Measurements from ENCODE around the gene GPR157.
A peak's percentile ranks its signal among the peaks of the same experiment; 100 is the strongest.

GPR157 gene

DNA sequence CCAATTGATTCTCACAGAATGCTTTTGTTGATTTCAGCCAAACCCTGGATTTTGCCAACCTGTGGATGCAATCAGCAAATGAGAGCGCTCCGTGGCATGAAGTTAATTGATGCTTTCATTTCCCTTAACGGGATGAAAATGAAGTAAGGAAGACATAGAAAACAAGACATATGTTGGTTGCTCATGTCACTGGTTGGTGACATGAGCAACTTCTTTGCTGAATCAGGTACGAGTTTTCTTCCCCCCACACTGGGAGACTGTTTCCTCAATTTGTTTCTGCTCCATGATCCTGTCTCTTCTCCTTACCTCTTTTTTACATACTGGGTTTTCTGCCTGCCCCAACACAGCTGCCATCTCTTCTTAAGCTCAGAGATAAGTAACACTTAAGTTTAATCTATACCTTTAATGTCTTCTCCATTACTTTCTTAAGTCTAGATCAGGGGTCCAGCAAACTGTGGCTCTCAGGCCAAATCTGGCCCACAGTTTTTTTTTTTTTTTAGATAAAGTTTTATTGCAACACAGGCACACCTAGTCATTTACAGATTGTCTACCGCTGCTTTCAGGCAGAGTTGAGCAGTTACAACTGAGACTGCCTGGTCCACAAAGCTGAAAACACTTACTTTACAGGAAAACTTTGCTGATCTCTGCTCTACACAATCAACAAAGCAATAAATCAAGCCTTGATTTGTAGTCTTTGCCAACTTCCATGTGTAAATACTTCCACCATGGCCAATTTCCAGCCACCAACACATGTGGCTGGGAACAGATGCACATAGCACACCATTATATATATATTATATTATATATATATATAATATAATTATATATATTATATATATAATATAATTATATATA is 13.3 kb downstream of the GPR157 start:
- DNase-seq = no peak

DNA sequence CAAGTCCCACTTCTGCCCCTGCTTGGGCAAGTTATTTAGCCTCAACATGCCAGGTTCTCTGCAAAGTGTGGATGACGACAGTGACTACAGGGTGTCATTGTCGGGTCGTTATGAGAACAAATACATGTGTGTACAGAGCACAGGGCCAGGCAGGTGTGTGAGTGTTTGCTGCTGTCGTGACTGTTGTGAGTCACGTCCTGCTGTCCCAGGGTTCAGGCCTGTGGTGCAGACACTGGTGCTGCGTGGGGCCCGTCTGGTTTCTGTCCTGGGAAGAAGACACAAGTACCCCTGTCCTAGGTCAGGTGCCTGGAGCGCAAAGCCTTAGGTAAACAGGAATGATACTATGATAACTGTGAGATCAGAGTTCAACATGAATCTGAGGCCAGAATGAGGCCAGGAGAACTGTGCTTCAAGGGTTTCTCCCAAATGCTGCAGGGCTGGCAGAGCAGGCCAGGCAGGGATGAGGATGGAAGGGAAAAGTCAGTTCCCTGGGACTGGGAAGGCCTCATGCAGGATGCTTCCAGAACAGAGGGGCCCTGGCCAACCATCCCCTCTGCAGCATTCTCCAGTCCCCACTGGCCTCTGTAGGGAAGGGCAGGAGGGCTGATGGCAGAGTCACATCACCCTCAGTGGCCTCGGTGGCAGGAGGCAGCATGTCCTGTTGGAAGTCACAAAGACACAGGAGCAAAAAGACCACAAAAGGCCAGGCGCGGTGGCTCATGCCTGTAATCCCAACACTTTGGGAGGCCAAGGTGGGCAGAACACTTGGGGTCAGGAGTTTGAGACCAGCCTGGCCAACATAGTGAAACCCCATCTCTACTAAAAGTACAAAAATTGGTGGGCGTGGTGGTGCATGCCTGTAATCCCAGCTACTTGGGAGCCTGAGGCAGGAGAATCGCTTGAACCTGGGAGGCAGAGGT is 15.7 kb downstream of the GPR157 start:
- DNase-seq = no peak

DNA sequence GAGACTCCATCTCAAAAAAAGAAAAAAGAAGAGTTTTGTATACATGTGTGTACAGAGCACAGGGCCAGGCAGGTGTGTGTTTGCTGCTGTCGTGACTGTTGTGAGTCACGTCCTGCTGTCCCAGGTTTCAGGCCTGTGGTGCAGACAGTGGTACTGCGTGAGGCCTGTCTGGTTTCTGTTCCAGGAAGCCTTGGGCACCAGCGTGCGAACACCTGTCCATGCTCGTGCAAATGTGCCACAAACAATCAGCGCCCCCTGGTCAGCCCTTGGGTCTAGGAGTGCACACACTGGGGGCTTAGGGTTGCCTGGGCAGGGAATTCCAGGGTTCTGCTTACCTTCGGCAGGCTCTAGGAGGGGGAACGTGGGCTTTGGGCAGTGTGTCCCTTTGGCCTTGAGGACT is 16.9 kb downstream of the GPR157 start:
- no peak for DNase-seq

DNA sequence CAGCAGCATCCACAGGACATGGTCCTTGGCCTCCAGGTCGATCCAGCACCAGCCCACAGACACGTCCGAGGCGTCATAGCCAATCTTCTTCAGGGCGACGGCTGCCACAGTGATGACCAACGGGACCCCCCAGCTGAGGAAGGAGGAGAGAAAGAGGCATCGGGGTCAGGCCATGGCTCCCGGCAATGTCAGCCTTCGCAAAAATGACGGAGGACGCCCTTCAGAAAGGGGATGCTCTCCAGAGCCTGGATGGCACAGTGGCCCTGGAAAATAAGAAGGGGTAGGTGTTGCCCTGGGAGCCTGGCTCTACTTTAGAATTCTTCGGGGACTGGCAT is 17.6 kb downstream of the GPR157 start:
- DNase-seq = no peak

DNA sequence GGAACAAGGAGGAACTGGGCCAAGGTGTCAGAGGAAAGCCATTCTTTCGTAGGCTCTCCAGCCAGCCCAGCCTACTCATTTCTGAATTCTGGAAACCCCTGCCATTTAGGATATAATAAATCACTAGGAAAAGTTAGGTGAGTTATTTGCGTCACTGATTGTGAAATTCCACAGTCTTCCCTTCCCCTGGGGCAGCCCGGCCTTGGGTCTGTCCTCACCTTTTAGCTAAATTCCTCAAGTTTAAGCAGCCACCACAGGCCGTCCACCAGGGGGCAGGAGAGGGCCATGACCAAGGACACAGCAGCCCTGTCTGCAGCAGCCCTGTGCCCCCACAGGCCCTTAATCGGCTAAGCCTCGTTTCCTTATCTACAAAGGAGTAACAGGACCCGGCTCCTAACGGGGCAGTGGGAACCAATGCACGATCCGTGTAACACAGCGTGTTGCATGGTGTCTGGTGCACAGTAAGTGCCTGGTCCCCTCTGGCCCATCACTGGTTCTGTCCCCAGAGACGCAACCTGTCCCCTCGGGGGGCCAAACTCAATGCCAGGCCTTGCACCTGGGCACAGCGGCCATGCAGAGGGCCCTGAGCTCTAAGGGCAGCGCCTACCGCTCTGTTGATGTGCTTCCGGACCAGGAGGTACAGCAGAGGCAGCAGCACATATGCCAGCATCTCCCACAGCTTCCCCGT is 18.1 kb downstream of the GPR157 start:
- peak; percentile 44 for DNase-seq

DNA sequence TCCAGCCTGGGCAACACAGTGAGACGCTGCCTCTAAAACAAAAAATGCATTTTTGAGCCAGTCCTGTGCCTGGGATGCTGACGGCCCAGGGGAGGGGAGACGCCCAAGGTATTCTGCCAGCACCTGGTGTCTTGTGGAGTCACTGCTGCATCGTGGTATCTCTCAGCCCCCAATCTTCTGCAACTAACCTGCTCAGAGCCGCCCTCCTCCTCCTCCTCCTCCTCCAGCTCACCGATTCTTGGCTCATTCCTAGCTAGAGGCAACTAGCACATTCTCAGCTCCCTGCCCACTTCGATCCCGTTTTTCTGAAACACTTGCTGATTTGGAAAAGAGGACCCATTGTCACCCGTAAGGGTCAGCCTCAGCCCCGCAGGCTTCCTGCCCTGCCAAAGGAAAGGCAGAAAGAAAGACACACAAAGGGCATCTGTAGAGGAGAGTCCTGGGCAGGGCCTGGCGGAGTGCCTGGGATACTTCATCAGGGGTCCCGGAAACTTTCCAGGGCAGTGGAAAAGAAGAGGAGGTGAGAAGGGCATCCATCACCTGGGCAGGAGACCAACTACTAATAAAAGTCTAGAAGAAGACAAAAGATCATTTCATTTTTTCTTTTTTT is 20.7 kb downstream of the GPR157 start:
- DNase-seq = no peak

DNA sequence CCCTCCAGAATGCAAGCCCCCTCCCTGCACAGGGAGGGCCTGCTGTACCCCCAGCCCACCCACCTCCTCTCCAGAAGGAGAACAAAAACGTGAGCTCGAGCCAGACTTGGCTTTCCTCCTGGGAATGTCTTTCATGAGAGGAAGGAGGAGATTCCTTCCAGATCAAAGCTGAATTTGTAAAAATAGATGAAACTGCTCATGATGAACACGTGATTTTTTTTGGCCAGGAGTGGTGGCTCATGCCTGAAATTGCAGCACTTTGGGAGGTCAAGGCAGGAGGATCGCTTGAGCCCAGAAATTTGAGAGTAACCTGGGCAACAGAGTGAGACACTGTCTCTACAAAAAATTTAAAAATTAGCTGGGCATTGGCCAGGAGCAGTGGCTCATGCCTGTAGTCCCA is 21.8 kb downstream of the GPR157 start:
- DNase-seq = no peak

DNA sequence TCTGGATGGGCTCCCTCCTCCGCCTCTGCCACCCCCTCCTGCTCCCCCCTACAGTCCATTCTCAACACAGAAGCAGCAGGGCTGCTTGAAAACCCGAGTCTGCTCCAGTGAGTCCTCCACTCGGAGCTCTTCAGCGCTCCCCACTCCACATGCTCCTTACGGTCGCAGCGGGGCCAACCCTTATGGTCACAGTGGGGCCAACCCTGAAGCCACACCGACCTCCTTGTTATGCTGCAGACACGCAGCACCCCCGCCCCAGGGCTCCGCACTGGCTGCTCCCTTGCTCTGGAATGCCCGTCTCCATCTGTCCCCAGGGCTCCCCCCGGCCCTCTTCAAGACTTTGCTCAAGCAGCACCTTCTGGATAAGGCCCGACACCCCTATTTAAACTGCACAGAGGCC is 22.6 kb downstream of the GPR157 start:
- DNase-seq = no peak

DNA sequence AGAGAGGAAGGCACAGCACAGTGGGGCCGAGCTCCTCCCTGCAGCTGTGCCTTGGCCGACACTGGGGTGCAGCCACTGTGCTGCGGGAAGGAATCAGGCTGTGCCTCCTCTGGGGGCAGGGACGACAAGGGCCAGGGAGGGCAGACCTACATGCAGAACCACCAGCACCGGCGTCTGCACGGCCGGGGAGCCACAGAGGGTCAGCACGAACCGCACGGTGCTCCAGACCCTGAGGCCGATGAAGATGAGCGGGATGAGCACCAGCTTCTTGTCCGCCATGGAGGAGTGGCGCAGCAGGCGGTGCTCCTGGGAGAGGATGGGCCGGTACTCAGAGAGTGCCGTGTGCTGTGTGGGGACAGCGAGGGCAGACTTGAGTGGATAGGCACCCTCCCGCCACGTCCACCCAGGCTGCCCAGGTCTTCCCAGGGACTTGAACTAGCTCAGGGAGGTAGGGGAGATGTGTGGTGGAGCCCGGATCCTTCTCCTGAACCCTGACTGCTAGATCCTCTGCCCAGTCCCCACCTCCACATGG is 23.5 kb downstream of the GPR157 start:
- no peak for DNase-seq

DNA sequence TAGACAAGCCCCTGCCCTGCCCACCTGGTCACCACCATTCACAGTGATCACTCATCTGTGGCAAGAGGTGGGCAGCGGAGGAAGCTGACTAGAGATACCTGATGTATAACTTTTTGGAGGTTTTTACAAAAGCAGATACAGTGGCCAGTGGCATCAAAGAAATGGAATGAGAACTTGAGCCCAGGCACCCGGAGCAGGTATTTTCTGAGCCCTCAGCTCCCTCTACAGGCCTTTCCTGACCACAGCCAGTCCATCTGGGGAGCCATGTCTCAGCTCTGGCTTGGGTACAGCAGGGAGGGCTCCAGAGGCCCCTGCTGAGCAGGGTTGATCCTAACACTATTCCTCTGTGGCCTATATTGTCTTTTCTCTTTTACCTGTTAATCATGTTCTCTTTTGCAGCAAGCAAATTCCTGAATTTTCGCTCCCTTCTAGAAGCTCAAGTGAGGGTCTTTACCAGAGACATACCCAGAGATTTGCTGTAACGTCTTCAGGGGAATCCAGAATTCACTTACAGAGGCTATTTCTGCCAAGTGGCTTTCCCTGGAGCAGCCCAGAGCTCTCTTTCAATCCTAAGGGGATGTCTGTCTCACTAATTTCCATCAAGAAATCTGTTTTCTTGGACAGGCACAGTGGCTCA is 27.3 kb downstream of the GPR157 start:
- DNase-seq = peak; percentile 17

DNA sequence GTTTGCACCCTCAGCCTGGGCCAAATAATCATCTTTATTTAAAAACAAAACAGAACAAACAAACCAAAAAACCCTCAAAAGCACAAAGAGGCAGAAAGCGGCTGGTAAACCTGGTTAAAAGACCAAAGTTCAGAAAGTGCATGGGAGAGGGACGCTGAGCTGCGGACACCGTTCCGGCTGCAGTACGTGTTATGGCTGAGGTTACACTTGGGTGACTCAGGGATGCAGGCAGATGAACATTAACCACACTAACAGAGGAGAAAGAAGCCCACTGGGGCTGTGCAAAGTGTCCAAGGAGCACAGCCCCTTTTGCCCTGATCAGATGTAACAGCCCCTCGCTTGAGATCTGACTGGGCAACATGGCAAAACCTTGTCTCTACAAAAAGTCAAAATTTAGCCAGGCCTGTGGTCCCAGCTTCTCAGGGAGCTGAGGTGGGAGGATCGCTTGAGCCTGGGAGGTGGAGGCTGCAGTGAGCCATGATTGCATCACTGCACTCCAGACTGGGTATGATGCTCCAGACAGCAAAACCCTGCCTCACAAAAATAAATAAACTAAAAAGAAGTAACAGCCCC is 28.3 kb downstream of the GPR157 start:
- no peak for DNase-seq

DNA sequence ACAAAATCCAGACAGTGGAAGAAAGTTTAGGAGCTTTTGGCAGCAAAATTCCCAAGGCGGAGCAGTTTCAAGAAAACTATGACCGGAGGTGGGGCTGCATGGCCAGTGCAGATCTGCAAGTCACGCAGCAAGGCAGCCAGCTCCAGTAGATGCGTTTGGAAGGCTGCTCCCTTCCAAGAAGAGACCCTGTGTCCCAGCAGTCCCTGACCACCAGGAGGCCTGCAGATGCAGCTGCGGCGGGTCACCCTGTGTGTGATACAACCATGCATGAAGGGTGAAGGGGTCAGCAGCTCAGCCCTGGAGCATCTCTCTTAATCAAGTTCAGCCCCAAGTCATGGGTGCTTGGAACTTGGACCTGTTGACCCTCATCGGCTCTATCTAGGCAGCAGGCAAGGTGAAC is 29.3 kb downstream of the GPR157 start:
- no peak for DNase-seq

DNA sequence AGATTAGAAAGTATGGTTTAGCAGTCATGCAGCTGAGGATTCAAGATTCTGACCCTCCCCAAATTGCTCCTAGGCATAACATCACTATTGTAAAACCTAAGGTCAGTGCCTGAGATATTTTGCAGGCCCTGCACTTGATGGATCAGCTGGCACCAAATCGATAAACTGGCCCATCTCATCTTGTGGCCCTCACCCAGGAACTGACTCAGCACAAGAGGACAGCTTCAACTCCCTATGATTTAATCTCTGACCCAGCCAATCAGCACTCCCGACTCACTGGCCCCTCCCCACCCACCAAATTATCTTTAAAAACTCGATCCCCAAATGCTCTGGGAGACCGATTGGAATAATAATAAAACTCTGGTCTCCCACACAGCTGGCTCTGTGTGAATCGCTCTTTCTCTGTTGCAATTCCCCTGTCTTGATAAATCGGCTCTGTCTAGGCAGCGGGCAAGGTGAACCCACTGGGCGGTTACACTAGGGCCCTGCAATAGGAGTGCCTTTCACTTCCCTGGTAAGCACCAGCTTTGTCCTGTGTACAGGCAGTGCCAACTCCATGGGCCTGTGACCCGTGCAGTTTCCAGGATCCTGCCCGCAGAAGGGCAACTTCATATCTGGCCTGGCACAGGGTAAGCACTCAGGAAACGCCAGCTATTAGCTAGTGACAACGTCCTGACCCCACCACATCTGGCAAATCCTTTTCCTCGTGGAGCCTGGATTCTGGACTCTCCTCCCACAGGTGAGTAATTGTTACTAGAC is 30.8 kb downstream of the GPR157 start:
- DNase-seq = no peak

DNA sequence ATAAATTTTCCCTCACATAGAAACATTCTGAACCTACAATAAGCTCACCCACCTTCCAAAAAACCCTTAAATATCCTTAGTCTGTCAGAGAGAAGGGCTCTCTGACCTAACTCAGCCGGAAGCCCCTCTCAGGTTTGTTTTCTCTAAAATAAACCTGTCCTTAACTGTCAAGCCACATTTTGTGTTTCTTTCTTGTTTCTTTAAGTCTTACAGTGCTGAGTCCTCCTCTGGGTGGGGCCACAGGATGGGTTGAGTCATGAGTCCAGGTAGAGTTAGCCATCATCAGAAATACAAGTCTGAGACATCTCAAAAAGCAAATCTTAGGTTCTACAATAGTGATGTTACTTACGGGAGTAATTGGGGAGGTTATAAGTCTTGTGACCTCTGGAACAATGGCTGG is 33.1 kb downstream of the GPR157 start:
- DNase-seq = no peak

DNA sequence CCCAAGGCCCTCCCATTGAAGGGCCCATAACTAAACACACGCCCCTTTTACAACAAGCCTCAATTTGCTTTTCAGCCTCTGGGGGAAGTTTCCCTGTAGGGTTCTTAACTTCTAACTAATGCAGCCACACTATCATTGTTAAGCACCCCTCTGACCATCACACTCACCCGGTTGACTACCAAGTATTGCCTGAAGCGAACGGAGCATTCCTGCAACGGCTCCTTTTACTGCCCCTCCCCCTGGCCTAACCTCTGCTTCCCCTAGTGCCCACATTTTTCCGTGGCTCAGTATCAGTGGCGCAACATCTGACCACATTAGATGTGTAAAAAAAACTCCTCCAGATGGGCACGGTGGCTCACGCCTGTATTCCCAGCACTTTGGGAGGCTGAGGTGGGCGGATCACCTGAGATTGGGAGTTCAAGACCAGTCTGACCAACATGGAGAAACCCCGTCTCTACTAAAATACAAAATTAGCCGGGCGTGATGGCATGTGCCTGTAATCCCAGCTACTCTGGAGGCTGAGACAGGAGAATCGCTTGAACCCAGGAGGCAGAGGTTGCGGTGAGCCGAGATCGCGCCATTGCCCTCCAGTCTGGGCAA is 34.8 kb downstream of the GPR157 start:
- DNase-seq = peak; percentile 88

DNA sequence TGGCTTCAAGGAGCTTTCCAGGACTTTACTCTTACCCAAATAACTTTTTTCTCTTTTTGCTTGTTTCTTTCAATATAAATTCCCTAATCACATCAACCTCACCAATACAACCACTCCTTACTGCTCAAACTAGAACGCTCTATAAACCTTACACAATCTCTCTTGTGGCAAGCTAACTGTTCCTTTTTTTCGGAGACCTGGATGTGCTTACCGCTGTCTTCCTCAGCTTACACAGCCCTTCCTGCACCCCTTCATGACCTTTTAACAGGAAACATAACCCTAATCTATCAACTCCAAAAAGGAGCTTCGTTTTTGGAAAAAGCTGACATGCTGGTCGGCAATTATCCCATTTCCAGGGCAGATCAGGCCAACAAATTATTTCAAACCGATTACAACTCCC is 35.3 kb downstream of the GPR157 start:
- peak; percentile 94 for DNase-seq

DNA sequence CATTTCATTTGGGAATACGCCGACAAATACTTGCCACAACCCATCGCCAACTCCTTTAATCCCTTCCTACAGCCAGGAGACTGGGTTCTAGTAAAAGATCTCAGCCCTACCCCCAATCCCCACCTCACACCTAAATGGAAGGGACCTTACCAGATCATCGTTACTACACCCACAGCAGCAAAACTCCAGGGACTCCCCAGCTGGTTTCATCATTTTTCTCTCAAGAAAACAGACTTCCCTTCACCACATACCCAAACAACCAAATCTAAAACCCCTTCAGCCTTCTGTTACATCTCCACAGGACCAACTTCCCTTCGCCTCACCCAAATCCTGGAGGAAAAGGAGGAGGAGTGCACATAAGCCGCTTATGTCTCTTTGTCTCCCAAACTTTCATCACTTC is 35.8 kb downstream of the GPR157 start:
- peak; percentile 73 for DNase-seq

DNA sequence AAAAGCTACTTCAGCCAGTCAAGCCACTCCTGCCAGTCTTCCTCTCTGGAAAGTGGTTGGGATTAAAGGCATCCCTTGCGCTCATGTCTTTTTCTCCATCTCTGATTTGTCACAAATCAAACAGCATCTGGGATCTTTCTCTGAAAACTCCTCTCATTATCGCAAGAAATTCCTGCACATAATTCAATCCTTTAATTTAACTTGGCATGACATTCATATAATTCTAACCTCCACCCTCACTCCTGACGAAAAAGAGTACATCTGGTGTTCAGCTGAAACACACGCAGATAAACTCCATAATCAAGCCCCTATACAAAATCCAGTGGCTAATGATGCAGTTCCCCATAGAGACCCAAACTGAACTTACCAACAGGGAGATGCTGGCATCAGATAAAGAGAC is 40.1 kb downstream of the GPR157 start:
- DNase-seq = peak; percentile 33

DNA sequence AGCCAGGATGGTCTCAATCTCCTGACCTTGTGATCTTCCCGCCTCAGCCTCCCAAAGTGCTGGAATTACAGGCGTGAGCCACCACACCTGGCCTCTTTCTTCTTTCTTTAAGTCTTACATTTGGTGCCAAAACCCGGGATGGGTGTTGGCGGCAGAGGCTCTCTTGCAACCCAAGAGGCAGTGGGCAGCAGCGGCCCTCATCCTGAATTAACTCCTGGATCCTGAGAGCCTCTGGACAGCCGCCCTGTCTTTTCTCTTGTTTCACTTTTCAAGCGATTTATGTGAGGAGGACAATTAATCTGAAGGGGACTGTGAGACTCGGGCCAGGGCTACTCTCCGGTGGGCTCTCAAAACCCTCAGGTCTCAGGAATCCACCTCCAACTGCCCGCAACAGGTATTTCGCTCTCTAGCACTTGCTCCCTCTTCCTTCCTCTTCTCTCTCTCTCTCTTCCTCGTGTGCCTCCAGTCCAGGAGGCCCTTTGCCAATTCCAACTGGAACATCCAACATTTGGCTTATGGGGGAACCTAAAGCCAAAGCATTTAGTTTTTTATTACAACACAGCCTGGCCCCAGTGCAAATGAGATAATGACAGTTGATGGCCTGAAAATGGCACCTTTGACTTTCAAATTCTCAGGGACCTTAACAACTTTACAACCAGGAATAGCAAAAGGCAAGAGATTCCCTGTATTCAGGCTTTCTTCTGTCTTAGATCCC is 41.3 kb downstream of the GPR157 start:
- no peak for DNase-seq

DNA sequence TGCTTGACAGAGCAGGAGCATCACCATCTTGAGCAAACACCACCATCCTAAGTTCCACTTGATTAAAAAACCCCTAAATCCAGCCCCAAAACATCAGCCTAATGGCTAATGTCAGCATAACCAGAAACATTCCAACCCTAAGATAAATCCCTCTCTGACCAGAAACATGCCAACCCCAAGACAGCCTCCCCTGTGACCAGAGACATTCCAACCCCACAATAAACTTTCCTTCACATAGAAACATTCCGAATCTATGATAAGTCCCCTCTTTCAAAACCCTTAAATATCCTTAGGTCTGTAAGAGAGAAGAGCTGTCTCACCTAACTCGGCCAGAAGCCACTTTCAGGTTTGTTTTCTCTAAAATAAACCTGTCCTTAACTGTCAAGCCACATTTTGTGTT is 42.1 kb downstream of the GPR157 start:
- no peak for DNase-seq
